ENCODE results near the gene EMSY. TPM values are rescaled to one million over a fixed set of nuclear protein-coding genes. Genes with fewer than 3 reads are reported as not detected.

The EMSY gene
- total RNA-seq, 2 donors from 2014 or later: 18.1 to 18.6 TPM

DNA sequence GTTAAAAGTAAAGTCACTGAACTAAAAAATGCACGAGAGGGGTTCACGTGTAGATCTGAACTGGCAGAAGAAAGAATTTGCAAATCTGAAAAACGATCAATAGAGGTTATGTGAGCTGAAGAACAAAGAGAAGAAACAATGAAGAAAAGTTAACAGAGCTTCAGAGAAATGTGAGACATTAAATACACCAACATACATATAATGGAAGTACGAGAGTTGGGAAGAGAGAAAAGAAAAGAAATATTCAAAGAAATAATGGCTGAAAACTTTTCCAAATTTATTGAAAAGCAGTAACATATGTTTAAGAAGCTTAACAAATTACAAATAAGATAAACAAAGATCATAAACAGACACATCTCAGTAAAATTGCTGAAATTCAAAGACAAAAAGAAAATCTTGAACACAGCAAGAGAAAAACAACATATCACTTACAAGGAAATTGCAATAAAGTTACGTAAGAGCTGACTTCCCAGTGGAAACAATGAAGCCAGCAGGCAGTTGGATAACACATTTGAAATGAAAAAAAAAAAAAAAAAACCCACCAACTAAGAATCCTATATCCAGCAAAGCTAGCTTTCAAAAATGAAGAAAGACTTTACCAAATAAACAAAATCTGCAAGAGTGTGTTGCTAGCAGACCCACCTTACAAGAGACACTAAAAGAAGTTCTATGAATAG, 56.8 kb downstream of the EMSY start:
- intact Hi-C loops (cut with DNase I): no loop called here
- DNase-seq (ENCODE audit: low spot score): no peak

DNA sequence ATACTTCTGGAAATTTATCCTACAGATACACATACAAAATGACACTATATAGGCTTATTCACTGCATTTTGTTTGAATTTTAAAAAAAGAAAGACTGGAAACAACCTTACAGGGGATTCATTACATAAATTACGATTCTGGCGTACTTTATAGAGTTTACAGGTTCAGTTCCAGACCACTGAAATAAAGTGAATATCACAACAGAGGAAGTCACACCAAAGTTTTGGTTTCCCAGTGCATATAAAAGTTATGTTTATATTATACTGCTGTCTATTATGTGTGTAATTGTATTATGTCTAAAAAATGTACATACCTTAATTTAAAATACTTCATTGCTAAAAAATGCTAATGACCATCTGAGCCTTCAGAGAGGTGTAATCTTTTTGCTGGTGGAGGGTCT, 62.0 kb downstream of the EMSY start:
- DNase-seq (ENCODE audit: low spot score): no peak
- intact Hi-C loops (cut with DNase I): no loop called here

DNA sequence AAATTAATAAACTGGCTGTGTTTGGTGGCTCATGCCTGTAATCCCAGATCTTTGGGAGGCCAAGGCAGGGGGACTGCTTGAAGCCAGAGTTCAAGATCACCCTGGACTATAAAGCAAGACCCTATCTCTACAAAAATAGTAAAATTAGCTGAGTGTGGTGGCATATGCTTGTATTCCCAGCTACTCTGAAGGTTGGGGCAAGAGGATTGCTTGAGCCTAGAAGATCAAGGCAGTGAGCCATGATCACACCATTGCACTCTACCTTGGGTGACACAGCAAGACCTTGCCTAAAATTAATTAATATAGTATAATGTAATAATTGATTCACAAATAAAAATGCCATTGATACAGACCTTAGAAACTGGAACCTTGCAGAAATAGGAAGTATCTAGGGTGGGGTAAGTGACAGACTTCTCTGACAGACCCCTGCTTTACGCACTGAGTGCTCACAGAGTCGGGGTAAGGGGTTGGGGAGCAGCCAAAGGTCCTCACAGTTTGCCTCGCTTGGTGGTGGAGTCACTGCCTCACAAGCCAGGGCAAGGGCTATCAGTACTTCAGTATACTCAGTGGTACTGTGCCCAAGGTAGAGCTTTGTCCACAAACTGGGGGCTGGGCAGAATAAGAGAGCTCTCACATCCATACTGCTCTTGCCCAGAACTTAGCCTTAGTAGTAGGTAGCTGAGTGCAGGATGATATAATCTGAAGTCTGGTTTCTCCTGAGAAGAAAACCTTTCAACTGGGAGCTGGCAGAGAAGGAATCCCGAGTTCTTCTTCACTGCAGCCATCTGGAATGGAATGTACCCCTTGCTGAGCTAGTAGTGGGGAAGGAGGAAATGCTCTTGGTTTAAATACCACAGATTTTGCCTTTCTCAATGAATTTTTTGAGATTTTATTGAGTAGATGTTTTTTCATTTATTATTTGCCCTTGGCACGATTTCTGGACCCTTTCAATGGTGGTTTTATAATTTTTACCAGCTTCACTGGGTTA, 65.5 kb downstream of the EMSY start:
- intact Hi-C loops (cut with DNase I): loop anchor here in 1 of 2 donors (10.0 kb wide), 1 partner anchor 306 kb away; the partner anchor contains the start of gene WNT11
- no peak for DNase-seq (ENCODE audit: low spot score)

DNA sequence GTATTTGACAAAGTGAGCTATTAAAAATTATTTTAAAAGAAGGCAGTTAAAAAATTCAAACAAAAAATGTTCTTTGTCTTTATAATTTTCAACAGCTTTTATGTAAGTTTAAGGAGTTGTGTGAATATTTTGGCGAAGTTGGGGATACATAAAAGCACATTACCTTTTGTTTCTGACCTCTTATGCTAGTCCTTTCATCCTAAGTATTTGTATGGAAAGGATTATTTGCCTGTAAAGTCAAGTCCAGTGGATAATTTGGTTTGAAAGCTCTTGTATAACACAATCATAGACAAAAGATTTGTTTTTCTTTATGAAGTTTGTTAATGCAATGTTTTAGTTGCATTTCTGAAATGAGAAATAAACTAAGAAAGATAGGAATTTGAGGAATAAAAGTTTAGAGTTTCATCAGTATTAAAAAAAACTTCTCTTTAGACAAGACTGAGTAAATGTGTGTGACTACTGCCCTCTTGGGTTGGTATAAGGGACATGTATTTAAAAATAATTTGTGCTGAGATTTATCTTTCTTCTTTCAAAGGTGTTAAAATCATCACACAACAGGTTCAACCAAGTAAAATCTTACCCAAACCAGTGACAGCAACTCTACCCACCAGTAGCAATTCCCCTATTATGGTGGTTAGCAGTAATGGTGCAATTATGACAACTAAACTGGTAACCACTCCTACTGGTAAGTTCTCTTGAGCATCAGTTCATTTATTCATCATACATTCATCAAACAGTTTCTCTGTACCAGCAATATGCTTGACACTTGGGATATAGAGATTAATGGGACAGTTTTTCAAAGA, 68.2 kb downstream of the EMSY start:
- DNase-seq (ENCODE audit: low spot score): no peak
- intact Hi-C loops (cut with DNase I): loop anchor here in 1 of 2 donors (10.0 kb wide), 1 partner anchor 308 kb away; the partner anchor contains the start of gene WNT11

DNA sequence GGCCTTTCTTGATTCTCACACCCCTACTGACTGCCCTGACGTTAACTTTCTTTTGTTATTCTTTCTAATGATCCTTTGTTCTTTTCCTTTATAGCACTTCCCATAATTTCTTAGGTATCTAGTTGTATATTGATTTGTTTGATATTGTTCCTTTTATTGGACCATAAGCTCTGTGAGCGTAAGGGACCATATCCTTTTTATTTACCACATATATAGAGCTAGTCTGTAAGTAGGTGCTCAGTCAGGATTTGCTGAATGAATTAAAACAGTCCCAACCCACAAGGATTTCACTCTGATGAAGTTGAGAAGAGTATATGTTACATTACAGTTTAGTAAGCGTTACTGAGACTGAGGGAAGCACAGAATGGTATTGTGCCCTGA, 68.8 kb downstream of the EMSY start:
- DNase-seq (ENCODE audit: low spot score): no peak

DNA sequence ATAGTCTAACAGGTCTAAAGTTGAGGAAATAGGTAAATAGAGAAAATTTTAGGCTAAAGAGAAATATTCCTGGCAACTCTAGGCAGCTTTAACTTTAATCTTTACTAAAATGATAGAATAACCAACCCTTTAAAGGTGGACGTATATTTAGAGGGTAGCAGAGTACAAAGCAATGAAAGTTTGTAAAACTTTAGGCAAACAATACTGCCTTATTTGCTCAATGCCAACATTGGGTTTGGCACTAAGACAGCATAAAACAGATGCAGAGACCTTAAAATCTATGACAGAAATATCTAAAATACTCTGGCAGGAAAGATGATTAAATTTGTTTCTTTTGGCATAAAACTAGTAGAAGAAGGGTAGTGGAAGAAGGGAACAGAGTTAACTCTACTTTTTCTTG, 70.7 kb downstream of the EMSY start:
- intact Hi-C loops (cut with DNase I): loop anchor here in 1 of 2 donors (10.0 kb wide), 1 partner anchor 311 kb away; the partner anchor contains the start of gene WNT11
- no peak for DNase-seq (ENCODE audit: low spot score)

More for the DNA sequence above, 68.8 kb downstream of the EMSY start:
- intact Hi-C loops (cut with DNase I): loop anchor here in 1 of 2 donors (10.0 kb wide), 1 partner anchor 309 kb away; the partner anchor contains the start of gene WNT11

DNA sequence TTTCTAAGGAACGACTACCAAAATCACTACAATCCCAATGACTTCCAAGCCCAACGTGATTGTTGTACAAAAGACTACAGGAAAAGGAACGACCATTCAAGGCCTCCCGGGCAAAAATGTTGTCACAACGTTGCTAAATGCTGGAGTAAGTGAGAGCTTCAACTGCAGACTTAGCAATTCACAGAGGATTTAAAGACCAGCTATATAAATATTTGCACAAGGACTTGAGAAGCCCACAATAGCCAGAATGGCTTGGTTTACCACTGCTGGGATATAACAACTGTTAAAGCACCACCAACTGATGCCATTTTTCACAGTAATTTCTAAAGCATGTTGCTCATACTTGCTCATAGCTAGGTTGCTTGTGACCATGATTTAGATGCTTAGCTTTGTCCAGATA, 78.3 kb downstream of the EMSY start:
- intact Hi-C loops (cut with DNase I): no loop called here
- DNase-seq (ENCODE audit: low spot score): no peak

DNA sequence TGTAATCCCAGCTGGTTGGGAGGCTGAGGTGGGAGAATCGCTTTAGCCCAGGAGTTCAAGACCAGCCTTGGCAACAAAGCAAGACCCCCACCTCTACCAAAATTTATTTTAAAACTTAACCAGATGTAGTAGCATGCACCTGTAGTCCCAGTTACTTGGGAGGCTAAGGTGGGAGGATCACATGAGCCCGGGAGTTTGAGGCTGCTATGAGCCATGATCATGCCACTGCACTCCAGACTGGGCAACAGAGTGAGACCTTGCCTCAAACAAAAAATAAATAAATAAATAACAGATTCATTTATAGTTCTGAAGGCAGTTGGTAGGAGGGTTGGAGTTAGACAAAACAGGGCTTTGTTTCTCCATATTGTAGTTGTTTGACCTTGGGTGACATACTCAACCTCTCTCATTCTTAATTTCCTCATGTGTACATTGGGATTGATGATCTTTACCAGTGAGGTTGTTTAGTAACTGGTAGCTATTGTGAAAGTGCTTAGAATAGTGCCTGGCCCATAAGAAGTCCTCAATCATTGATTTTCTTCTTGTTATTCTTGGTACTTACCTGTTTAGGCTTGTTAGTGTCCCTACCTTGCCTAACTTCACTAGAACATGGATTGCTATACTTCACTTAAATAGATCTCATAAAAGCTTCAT, 79.1 kb downstream of the EMSY start:
- intact Hi-C loops (cut with DNase I): no loop called here
- no peak for DNase-seq (ENCODE audit: low spot score)

DNA sequence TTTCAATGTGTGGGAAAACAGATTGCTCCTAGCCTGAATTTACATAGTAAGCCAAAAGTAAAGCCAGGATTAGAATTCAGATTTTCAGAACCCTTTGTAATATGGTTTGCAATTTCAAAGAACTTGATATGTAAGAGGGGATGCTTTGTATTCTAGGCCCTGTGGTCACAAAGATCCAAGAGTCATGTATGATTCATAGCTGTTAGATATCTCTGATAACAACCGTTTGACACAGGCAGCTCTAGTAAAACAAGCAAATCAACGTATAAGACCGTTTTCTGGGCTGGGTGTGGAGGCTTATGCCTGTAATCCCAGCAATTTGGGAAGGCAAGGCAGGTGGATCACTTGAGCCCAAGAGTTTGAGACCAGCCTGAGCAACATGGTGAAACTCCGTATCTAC, 79.6 kb downstream of the EMSY start:
- intact Hi-C loops (cut with DNase I): no loop called here

DNA sequence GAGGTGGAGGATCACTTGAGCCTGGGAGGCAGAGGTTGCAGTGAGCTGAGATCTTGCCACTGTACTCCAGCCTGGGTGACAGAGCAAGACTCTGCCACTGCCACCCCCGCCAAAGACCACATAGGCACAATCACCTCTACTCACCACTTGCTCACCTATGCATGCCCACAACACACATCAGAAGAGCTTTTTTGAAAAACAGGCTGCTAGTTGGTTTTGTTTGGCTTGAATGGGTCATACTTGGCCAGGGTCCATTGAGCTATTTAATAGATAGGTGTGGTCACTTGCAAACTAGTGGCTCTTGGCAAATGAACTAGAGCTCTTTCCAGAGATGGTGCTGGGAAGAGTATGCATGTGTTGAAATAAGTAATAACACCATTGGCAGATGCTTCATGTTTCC, 80.1 kb downstream of the EMSY start:
- DNase-seq (ENCODE audit: low spot score): no peak
- intact Hi-C loops (cut with DNase I): no loop called here

More for the DNA sequence above, 79.6 kb downstream of the EMSY start:
- DNase-seq (ENCODE audit: low spot score): no peak

DNA sequence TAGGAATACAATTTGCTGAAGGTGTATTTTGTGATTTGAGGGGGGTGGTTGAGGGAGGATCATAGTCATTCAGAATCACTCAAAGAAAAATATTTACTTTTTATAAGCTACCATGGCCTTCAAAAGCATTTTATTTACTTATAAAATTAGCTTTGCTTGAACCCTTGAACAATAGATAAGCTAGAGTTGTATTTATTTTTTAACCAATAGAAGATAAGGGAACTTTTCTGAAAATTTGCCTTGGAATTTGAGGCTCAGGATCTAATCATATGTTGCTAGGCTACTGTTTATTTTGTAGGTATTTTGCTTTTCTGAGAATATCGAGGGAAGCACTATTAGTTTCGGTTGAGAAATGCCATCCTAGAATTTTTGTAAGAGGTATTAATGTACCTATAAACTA, 82.1 kb downstream of the EMSY start:
- intact Hi-C loops (cut with DNase I): no loop called here
- no peak for DNase-seq (ENCODE audit: low spot score)

DNA sequence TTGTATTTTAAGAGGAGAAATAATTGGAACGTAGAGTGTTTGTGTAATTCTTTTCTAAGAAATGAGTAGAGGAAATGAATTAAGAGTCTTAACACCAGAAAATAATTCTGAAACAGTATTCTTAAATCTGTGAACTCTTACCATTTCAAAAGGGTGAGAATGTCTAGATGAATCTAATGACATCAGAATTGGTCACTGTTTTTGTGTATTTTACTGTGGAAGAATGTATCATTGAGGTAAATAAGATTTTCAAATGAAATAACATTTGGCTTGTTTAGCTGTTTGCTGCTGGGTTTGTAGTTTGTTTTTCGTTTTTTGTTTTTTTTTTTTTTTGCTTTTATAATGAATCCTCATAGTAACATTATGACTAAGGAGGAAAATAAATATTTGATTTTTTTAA, 97.6 kb downstream of the EMSY start:
- DNase-seq (ENCODE audit: low spot score): no peak
- intact Hi-C loops (cut with DNase I): no loop called here

DNA sequence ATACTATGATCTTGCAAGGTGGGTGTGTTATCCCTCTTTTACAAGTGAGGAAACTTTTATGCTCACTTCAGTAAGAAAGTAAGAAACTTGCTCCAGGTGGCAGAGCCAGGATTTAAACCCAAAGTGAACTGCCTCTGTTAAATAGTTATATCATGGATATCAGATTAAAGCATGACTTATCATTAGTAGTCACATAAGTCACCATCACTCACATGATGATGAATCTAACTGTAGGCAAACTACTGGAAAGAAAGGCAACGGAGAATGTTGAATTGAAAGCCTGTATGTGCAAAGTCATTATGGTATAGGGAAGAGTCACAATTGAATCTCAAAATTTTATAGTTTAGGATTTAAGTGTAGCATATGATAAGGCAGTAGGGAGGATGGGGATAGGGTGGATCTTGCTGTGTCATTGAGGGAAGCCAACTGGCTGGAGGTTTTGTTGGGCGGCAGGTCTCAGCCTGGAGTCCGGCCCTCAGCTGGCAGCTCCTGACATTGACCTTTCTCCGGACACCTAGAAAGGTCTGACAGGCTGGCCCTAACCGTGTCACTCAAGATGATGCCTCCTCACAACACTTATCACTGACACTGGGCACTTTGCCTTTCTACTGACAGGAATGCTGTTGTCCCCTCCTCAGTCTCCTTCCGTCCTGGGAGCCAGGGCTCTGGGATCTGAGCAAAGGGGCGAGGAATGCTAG, 98.3 kb downstream of the EMSY start:
- intact Hi-C loops (cut with DNase I): no loop called here
- no peak for DNase-seq (ENCODE audit: low spot score)

DNA sequence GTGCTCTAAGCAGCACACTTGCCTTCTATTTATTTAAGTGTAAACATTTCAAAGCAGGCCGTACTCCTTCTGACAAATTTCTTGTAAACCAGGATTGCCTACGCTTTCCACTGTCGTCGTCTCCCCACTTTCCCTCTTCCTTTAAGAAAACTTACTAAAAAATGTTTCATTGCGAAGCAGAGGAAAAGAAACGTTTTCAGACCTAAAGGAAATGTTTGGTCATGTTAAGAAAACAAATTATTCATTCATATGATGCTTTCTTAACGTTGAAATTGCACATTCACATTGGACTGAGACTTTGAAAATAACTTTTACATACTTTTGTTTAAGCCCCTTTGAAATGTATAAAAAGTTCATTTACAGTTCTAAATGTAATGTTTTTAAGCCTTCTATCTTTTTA, 106.0 kb downstream of the EMSY start:
- no peak for DNase-seq (ENCODE audit: low spot score)
- intact Hi-C loops (cut with DNase I): no loop called here

DNA sequence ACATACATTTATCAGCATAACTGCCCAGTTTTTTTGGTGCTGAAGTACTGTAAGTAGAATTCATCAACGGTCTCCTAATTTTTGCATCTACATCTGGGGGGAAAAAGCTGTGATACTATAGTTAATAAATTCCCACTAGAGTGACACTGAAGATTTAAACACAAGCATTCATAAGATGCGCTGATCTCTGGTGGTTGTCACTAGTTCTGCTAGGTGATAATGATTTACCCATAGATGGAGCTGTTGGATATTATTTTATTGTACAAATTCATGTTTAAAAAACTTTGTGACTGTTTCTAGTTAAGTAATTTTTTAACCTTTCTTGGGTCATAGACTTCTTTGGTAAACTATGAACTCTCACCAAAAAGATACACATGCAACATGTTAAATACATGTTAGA, 106.6 kb downstream of the EMSY start:
- no peak for DNase-seq (ENCODE audit: low spot score)
- intact Hi-C loops (cut with DNase I): no loop called here

DNA sequence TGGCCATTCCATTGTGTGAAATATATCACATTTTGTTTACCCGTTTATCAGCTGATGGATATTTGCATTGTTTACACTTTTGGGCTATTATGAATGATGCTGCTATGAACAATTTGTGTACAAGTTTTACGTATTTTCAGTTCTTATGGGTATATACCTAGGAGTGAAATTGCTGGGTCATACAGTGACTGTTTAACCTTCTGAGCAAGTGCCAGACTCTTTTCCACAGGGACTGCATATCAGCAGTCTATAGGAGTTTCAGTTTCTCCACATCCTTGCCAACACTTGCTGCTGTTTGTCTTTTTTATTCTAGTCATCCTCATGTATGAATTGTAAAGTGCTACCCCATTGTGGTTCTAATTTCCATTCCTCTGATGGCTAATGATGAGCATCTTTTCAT, 108.2 kb downstream of the EMSY start:
- intact Hi-C loops (cut with DNase I): no loop called here
- DNase-seq (ENCODE audit: low spot score): no peak

DNA sequence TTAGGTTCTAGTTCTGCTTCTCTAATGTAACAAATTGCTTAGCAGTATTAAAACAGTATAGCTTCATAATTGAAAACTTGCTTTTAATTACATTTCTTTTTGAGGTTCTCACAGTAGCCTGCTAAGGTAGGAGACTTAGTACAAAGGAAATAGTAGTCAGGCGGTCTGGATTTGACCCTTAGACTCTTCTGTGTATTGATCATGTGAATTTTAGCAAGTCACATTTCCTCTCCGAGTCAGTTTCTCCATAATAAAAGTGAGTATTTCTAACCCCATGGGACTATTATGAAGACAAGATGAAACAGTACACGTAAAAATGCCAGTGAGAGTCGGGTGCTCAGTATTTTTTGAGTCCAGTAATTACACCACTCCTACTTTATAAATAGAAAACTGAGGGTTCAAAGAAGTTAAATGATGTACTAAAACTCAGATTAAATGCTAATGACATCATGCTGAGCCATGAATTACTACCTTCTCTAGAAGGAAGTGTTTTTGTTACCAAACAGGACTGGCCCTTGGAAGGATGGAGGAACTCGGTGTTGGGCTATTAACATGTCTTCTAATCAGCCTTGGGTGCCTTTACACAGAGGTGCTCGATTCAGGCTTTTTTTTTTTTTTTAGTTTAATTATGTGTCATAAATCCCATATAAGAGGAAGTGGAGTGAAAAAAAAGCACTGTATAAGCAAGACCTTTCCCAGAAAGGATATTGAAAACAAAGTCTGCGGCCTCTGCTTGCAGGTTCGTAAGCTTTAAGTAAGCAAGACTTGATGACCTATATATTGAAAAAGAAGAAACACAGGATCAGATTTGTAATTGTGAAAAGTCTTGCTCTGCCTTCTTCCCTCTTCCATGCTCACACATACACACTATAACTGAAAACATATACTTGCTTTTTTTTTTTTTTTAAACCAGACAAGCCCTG, 109.0 kb downstream of the EMSY start:
- DNase-seq (ENCODE audit: low spot score): no peak
- intact Hi-C loops (cut with DNase I): no loop called here
